GM19324 (cell line): ENCODE measurements around the gene ZNF460.

Experiments
- ATAC-seq: cut with Tn5 transposase; IDR thresholded peaks from one replicate; pipeline ENCODE4 v1.9.1; 2021; ENCODE audit warnings: mild to moderate bottlenecking, moderate library complexity; ENCODE audit not compliant: unreplicated experiment, low FRiP score

Gene ZNF460

DNA sequence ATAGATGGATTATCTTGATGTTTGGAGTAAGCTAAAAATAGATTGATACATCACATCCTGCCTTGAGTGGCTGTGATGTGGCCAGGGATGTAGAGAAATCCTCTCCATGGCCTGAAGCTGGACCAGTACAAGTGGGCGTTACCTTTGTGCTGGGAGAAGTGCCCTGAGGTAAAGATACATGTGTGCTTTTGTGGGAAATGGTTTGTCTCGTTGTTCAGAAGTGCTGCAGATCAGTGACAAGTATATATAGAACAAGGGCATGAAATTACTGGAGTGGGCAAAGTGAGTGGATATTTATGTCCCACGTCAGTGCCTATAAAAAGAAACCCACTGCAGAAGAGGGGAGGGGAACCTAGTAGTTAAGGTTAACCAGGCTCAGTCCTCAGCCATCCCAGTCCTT is 58.6 kb downstream of the ZNF460 start:
- no peak for ATAC-seq

DNA sequence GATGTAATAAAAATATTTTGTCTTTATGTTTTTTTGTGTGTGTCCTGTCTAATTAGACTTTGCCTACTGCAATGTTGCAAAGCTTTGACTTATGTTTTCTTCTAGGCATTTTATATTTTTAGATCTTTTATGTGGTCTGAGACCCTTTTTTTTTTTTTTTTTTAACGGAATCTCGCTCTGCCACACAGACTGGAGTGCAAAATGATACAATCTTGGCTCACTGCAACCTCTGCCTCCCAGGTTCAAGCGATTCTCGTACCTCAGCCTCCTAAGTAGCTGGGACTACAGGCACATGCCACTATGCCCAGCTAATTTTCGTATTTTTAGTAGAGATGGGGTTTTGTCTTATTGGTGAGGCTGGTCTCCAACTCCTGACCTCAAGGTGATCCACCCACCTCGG is 62.3 kb downstream of the ZNF460 start:
- no peak for ATAC-seq
